NCI-H524 treated with DMSO at 0.1 percent for 48 hours (cell line): Measurements from ENCODE around the gene PWWP2B.

Source experiments
- DNase-seq: peaks from one replicate; lab custom pipeline; 2025; lab: John Stamatoyannopoulos, UW

PWWP2B gene

DNA sequence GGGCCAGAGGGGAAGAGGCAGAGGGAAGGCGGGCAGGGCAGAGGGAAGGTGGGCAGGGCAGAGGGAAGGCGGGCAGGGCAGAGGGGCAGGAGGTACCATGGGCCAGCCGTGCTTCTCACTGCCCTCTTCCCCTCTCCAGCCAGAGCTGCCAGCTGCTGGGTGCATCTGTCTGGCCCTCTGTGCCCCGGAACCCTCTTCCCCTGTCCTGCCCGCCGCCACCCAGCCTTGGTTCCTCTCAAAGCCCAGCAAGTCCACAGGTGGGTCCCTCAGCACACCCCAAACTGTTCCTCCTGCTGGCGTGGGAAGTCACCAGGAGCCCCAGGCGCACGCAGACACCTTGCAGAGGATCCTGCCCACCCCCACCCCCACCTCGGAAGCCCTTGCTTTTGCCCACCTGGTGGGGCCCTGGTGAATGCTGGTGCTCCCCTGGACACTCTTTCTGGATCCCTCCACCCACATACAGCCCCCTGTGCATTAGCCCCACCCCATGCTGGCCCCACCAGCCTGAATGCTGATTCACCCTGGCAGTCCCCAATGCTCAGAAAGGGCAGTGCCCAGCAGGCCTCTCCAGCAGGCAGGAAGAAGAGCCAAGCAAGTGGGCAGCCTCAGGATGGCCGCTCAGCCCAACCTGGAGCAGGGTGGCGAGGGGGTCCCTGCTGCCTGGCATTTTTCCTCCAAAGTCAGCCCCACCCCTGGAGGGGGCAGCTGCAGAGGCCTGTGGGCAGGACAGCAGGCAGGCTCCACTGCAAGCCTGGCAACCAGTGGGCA, 1.9 kb upstream of the PWWP2B start:
- no peak for DNase-seq

DNA sequence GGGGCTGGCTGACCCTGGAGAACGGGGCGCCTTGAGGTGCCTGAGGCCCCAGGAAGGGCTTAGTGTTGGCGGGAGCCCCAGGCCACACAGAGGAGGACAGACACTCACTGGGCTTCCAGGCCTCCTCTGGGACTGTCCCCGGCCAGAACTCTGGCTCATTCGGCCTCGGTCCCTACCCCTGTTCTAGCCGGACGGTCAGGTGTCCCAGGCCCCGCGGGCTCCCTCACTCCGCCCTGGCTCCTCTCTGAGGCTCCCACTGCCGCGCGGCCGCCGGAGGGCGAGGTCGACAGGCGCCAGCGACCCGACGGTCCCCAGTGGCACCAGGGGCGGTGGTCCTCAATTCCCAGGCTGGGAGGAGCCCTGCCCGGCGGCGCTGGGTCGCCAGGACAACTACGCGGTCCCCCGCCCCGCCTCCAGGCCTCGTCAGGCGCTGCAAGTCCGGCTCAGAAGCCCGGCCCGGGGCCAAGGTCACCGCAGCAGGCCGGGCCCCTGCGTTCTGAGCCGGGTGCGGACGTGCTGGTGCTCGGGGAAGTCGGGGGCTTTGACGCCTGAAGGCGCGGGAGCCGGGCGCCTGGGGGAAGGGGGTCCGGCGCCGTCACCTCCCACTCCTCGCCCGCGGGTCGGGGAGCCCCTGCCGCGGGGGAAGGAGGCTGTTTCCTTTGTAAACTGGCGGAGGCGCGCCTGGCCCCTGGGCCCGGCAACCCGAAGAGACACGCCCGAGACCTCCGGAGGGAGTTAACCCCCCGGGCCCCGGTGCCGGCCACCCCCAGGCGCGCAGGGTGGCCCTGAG, 1.1 kb upstream of the PWWP2B start:
- DNase-seq, result no peak

DNA sequence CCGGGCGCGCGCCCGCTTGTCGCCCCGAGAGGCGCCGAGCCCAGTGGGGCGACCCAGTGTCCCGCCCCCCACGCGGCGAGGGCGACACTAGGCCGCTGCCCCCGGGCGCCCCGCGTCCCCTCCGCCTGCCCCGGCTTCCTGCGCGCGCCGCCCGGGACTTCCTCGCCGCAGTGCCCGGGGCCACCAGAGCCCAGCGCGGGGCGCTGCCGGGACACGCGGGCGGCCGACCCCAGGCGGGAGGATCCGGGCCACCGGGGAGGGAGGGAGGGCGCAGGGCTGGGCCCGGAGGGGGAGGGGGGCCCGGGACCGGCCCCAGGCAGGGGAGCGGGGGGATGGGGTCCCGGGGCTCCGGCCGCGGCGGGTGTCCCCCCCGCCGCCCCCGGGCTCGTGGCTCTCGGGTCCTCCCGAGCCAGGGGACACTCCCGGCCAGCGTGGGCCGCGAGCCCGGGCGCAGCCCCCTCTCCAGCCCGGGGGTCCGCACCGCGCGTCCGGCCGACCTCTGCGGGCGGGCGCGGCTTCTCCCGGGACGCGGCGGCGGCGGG, 435 bp upstream of the PWWP2B start:
- no peak for DNase-seq

DNA sequence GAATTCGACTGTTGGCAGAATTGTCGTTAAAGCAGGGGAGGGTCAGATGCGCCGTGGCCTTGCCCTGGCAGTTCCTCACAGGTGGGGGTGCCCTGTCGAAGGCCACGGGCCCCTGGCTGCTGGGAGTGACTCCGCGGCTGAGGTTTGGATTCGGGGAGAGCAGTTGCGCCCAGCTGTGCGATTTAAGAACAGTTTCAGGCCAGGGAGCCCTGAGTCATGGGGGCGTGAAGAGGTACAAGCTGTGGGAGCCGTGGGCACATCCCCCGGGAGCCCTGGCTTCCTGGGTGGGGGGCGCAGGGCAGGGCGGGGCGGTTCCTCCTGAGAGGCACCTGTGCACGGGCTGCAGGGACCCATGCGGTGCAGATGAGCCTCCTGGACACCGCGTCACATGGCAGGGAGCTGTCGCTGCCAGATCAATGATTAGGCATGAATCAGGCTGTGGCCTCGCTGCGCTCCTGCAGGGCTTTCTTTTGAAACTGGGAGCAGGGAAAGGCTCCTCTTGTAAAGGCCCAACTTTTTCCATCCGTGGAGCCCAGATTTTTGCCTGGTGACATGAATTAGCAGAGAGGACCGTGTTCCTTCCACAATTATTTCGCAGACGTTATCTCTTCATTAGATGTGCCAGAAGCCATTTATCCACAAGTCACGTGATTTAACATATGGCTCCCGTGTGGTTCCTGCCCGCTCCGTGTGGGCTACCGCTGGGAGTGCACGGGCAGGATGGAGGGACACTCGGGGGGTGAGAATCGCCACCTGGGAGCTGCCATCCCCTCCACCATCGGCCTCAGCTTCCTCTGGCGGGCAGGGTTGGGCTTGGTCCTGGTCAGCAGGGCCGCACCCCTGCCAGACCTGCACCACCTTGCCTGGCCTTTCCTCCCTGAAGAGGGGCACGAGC, 918 bp downstream of the PWWP2B start:
- no peak for DNase-seq

DNA sequence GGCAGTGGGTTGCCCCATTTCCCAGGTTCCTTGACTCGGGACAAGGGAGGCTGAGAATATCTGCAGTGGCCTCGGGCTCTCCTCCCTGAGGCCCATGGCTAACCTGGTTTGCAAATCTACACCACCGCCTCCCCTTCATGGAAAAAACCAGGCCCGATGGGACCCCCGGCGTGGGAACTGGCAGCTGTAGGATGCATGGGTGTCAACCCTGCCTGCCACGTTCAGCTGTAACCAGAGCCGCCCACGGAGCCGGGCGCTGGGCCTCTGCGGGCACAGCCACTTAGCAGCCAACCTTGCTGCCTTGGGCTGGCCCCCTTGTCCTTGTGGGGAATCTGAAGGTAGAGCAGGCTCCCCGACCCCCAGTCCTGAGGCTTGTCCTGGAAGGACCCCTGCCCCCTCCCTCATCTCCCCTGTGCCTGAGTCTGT, 1.6 kb downstream of the PWWP2B start:
- no peak for DNase-seq

DNA sequence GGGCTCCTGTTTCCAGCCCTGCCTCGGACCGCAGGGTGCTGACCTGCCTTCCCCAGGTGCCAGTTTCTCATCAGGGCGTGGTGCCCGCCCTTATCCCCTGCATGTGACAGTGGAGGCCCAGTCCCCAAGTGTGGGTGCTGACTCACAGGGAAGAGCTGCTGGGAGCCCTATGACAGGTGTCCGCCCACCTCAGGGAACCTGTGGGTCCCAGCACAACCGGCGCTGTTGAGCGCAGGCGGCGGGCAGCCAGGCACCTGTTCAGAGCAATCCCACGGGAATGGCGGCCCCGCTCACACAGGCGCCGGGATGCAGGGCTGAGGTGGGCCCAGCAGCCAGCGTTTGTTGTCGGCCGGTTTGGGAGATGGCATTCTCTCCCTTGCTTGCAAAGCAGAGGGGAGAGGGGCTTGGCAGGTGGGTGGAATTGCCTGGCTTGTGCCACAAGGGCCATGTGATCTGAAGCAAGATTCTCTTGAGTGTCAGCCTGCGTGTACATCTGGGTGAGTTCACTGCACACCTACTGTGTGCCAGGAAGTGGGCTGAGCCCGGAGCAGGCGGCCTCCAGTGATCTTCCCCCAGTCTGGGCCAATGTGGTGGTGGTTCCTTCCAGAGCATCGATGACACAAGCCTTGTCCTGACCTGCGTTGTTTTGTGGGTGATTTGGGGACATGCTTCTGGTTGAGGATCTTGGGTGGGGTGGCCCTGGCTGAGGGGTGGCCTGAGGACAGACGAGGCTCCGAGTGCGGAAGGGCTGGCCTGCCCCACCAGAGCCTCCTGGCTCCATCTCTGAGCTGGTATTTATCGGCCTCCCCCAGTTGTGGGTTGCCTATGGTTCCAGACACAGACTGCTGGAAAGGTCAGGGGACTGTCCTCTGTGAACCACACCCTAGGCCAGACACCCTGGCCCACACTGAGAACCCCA, 2.4 kb downstream of the PWWP2B start:
- DNase-seq, result no peak

DNA sequence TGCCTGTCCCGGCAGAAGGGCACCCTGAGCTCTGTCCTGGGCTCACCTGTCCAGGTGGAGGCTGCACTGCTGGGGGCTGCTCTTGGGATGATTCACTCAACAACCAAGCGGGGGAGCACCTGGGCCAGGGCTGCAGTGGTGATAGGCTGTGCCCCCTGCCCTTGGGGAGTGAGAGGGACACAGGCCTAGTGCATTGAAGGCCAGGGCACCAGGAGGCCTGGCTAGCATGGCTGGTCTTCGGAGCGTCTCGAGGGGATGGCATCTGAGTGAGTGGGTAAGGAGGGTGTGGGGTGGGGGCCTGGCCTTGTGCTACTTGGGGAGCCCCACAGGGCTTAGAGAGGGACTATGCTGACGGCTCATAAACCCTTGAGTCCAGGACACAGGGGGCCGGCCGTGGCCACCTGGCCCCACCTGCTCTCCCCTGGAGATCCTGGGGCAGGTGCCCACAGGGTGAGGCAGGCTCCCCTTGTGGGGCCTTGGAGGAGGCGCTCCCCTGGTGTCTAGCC, 3.1 kb downstream of the PWWP2B start:
- DNase-seq, result no peak

DNA sequence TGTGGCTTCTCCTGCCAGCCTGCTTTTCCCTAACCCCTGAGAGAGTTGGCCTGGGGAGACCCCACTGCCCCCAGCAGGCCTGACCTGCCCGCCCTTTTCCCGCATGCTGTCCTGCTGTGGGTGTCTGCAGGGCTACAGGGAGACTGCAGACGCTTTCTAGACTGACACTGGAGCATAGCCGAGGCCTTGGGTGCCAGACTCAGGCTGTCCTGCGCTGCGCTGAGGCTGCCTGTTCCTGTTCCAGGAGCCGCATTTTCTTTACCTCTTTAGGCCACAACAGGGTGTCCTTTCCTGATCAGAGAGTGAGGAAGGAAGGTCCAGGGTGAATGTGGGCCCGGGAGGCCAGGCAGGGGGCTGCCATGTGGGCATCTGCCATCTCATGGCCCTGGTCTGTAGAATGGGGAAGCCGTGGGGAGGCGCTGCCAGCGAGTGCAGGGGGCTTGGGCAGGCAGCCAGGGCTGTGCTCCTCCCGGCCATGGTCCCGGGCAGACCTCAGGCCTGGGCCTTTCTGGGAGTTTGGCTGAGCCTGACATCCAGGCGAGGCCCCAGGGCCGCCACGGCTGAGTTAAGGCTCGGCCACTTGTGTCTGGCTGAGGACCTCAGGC, 3.6 kb downstream of the PWWP2B start:
- no peak for DNase-seq

DNA sequence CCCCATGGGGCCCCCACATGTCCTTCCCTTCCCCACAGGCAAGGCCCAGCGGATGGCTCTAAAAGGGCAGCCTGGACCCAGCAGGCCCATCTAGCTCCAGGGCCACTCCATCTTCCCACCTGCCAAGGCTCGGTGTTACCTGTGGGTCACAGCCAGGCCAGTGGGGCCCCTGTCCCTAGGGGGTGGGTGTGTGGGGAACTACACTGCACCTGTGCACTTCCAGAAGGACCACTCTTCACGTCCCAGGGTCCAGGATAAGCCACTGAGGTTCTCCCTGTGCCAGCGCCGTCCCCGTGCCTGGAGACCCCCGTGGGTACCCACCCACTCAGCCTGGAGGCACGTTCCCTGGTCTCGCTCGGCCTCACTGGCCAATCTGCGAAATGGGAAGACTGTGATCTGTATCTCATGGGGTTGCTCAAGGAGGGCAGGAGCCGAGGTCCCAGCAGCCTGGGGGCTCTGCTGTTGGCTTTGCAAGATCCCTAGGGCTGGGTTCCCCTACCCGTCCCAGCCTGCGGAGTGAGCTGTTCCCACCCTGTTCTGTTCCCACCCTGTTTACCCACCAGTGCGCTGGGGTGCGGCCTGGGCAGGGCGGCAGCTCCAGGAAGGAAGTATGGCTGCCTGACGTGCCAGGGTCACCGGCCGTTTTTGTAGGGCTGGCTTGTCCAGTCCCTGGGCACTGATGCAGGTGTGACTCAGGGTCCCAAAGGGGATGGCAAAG, 4.6 kb downstream of the PWWP2B start:
- DNase-seq, result no peak

DNA sequence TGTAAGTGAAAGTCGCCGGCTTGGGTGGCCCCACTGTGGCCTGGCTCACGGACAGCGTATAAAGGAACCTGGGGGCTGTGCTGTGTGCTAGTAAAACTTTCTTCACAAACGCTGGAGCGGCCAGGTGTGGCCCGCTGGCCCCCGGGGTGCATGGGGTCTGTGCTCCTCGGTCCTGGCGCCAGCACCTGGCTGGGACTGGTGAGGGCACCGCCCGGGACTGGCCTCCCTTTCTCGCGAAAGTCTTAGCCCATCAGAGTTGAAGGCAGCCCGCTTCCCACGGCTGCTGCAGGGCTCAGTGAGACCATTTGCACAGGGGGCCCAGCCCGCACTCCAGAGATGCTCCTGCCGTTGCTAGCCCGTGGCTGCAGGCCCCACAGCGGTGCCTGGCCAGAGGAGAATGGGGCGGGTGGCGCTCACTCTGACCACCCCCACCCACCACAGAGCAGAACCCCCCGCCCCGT, 5.8 kb downstream of the PWWP2B start:
- no peak for DNase-seq

DNA sequence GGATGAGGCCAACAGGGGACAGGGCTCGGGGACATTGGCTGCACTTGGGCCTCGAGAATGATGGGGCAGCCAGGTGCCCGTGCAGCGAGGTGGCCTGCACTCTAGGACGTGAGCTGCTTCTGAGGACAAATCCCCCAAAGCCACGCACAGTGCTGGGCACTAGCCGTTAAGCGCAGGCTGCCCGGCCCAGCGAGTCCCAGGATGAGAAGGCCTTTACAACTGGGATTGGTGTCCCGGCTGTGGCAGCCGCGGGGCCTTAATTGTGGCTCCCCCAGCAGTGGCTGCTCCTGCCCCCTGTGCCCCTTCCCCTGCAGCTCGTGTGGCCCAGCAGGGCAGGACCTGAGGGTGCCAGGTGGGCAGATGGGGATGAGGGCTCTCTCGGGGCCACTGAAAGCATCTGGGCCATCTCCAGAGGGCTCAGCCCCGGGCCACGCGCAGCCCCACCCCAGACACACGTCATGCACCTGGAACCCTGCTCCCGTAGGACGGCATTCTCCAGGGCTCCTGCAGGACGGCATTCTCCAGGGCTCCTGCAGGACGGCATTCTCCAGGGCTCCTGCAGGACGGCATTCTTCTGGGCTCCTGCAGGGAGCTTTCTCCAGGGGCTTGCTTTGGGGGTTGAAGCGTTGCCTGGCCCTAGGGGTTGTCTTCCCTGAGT, 6.6 kb downstream of the PWWP2B start:
- DNase-seq, result no peak

DNA sequence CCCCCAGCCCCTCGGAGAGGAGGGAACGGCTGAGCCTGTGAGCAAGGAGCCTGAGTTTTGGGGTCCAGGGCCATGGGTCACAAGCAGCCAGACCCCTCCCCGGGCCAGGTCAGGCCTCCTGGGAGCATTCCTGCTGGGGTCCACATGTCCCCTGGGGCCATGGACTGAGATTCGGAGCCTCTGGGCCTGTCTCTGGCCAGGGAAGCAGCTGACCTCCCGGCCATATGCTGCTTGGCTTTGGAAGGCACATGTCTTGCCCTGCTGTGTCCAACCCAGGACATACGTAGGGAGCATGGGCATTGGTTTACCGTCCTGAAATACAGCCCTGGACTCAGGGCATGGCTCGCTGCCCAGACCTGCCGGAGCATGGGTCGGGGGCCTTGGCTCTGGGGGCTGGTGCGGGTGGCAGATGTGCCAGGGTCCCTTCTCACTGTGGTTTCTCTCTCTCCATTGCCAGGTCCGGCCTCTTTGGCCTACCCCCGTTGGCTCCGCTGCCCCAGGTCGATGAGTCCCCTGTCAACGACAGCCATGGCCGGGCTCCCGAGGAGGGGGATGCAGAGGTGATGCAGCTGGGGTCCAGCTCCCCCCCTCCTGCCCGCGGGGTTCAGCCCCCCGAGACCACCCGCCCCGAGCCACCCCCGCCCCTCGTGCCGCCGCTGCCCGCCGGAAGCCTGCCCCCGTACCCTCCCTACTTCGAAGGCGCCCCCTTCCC, 7.3 kb downstream of the PWWP2B start:
- no peak for DNase-seq

DNA sequence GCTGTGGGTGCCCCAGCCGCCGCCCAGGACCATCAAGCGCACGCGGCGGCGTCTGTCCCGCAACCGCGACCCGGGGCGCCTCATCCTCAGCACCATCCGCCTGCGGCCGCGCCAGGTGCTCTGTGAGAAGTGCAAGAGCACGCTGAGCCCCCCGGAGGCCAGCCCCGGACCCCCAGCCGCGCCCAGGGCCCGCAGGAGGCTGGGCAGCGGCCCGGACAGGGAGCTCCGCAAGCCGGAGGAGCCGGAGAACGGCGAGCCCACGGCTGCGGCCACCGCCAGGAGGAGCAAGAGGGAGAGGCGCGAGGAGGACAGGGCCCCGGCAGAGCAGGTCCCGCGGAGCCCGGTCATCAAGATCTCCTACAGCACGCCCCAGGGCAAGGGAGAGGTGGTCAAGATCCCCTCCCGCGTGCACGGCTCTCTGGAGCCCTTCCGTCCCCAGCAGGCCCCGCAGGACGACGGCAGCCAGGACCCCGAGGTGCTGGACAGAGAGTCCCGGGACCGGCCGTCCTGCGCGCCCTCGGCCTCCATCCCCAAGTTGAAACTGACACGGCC, 8.0 kb downstream of the PWWP2B start:
- no peak for DNase-seq

DNA sequence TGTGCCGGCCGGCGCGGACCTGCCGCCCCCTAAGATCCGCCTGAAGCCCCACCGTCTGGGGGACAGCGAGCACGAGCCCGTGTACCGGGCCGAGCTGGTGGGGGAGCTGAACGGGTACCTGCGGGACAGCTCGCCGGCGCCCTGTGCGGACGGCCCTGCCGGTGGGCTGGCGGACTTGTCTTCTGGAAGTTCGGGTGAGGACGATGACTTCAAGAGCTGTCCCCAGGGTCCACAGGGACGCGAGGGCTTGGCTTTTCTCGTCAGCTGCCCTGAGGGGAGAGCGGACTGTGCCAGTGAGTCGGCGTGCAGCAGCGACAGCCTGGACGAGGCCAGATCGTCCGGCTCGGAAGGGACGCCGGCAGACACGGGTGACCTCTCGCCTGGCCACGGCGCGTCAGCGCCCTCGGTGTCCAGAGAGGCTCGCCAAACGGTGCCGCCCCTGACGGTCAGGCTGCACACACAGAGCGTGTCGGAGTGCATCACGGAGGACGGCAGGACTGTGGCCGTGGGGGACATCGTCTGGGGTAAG, 8.5 kb downstream of the PWWP2B start:
- no peak for DNase-seq

DNA sequence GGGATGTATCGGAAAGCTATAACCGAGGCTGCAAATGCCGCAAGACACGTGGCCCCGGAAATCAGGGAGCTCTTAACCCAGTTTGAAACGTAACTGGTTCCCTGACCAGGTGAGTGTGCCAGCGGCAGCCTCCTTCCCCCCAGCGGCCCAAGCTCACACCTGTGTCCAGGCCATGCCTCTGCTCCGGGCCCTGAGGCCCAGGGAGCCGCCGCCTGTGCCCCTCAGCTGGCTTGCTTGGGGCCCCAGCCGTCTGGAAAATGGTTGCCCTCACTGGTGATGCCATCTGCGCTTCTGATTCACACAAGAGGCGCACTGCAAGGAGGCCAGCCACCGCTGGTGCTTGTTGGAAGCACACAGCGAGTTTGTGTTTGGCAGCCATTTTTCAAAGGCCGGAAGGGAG, 9.2 kb downstream of the PWWP2B start:
- no peak for DNase-seq

DNA sequence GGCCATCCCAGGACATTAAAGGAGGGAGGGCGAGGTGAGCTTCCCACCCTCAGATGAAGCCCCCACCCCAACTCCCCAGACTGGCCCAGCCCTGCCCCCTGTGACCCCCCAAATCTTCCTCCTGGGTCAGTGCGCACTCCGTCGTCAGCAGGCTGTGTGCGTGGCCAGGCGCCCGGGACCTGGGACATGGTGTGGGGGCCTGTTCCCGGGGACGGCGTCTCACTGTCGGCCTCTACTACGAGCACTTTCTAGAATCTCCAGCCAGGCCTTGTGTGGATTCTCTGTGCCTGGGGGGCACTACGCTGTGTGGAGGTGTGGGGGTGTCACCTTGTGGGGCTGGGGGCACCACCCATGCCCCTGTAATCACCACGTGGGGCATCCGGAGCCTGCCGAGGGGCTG, 9.8 kb downstream of the PWWP2B start:
- no peak for DNase-seq

DNA sequence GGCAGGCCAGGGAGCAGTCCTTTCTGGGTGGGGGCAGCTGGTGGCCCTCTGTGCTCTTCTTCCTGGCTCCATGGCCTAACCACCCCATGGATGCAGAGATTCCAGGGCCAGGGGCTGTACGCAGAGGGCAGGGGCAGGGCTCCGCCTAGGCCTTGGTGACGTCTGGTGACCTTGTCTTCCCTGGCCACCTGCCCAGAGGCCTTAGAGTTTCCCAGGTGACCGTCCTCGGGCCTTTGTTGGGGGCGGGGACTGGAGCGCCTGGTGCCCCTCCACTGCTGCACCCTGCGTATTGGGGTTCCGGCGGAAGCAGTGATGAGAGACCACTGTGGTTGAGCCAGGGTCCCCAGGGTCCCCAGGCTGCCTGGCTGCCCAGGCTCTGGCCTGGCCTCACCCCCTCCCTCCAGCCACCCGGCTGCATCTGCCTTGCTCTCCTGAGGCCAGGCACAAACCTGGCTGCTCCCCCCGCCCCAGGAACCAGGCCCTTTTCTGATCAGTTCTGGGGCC, 10.3 kb downstream of the PWWP2B start:
- no peak for DNase-seq

DNA sequence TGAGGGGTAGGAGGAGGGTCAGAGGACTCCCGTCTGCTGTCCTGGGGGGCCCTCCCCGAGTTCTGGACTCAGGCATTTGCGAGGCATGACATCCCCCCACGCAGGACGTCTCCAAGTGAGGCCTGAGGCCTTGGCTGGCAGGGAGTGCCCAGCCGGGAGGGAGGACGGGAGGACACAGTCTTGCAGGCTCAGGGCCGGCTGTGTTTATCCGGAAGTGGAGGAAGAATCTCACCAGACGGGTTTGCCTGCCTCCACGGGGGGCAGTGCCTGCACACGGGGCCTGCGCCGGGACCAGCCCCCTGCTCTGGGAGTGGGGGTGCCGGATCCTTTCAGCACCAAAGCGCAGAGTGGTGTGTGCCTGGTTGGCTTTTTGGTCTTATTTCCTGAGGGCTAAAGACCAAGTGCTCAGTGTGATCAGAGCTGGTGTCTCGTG, 10.9 kb downstream of the PWWP2B start:
- DNase-seq, result no peak
